Measurements from ENCODE around the gene KLHL25.

KLHL25 gene

DNA sequence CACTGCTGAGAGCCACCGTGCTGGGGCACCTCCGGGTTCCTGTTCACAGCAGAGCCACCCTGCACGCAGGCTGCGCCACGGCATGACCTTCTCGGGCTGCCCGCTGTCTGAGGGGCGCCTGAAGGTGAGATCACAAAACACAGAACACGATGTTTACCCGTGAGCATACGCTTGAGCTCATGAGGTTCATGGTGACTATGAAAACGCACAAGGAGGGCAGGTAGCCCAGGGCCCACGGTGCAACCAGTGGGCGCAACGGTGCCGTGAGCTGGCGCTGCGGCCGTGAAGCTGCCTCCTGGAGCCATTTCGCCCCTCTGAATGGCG is 36.1 kb downstream of the KLHL25 start:
- TF ChIP-seq, protein P1, sequence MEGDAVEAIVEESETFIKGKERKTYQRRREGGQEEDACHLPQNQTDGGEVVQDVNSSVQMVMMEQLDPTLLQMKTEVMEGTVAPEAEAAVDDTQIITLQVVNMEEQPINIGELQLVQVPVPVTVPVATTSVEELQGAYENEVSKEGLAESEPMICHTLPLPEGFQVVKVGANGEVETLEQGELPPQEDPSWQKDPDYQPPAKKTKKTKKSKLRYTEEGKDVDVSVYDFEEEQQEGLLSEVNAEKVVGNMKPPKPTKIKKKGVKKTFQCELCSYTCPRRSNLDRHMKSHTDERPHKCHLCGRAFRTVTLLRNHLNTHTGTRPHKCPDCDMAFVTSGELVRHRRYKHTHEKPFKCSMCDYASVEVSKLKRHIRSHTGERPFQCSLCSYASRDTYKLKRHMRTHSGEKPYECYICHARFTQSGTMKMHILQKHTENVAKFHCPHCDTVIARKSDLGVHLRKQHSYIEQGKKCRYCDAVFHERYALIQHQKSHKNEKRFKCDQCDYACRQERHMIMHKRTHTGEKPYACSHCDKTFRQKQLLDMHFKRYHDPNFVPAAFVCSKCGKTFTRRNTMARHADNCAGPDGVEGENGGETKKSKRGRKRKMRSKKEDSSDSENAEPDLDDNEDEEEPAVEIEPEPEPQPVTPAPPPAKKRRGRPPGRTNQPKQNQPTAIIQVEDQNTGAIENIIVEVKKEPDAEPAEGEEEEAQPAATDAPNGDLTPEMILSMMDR (IDR thresholded peaks at IDR 0.05; ENCODE audit: low read depth, low read length, missing control alignments) = no peak
- no peak overlapping the region for H3K4me3 ChIP-seq (ENCODE audit: low read depth, low read length)
- DNase-seq (ENCODE audit: low read depth) = no peak
- in situ Hi-C loops (cut with HindIII; ENCODE audit: low sequenced_read_pairs) = no loop called here

DNA sequence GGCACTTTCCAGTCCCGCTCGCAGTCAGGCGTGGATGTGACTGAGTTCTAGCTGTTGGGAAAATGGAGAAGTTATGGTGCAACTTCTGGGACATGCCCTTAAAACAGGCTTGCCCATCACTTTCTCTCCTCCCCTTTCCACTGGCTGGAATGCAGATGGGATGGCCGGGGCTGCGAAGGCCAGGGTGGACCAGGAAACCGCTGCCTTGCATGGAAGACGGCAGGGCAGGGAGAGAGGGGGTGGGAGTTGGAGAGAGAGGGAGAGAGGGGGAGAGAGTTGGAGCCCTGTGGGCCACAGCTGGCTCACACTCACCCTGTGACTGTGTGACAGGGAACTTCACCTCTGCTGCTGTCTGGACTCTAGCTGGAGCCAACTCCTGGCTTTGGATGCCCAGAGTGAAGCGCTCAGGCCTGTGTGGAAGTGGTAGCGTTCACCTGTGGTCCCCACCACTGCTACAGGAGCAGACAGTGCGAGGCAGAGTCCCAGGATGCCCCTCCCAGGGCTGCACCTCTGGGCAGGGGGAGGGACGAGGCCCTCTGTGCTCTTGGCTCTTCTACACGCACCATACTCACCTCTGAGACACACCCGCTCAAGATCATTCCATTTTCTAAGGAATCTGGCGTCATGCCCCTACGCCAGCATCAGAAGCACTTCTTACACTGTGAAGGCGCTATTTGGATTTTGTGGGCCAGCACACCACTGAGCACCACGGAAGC is 36.6 kb downstream of the KLHL25 start:
- in situ Hi-C loops (cut with HindIII; ENCODE audit: low sequenced_read_pairs) = no loop called here
- H3K4me3 ChIP-seq (ENCODE audit: low read depth, low read length) = no peak overlapping the region
- TF ChIP-seq, protein P1 (IDR thresholded peaks at IDR 0.05; ENCODE audit: low read depth, low read length, missing control alignments) = no peak
- DNase-seq (ENCODE audit: low read depth) = no peak

DNA sequence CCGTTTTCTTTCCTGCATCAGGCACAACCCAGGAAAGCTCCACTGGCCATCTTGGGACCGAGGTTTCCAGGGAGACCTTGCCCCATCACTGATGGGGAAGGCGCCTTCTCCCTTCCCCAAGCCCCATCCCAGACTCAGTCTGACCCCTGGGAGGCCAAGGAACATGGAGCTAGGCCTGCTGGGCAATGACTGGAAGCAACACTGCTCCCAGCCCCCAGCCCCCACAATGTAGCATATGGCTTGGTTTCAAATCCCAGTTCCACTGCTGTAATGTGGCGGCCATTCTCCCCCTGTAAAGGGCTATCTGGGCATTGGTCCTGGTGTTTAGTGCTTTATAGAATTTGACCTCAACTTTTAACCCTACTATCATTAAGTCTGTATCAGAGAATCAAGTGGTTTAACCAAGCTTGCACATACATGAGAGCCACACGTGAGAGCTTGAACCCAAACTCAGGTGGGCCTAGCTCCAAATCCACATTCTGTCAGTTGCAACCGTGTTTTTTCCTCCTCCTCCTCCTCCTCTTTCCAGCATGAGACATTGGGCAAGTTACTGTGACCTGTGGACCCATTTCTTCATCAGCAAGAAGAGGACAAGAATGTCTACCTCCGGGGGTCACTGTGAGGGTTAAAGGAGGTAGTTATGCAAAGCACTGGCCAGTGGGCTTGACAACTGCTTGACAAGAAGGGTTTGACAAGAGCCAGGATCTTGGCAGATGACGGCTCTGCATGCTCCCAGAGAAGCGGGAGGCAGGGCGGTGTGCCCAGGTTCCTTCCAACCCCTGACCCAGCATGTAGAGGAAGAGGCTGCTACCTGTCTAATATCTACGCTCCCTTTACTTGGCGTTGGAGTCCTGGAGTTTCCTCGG is 37.4 kb downstream of the KLHL25 start:
- in situ Hi-C loops (cut with HindIII; ENCODE audit: low sequenced_read_pairs) = no loop called here
- H3K4me3 ChIP-seq (ENCODE audit: low read depth, low read length) = no peak overlapping the region
- TF ChIP-seq, protein P1 (IDR thresholded peaks at IDR 0.05; ENCODE audit: low read depth, low read length, missing control alignments) = no peak
- DNase-seq (ENCODE audit: low read depth) = no peak

DNA sequence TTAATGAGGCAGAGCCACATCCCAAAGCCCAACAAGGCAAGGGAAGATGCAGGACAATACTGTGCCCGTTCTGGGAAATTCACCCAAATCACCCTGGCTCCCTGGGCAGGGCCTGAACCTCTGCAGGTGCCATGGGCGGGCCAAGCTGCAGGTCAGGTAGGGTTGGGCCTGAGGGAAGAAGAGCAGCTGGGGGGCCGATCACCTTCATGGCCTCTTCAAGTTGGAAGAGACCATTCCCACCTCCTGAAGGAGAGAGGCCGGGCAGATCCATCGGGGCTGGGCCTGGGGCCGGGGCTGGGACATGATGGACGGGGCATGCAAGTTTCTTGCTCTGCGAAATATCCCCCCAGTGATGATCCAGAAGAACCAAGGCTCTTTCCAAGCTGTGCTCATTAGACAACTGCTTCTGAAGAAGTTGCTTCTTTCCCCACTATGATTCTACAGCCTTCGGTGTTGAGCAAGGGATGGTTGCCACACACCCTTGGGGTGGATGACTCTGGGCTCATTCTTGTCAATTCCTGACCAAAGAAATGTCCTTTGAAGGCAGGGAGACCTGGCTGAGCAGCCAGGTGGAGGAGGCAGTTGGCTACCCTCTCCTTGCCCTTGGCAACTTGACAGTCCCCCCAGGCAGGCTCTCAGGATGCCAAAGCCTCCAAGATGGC is 38.2 kb downstream of the KLHL25 start:
- TF ChIP-seq, protein P1 (IDR thresholded peaks at IDR 0.05; ENCODE audit: low read depth, low read length, missing control alignments) = no peak
- in situ Hi-C loops (cut with HindIII; ENCODE audit: low sequenced_read_pairs) = no loop called here
- no peak for DNase-seq (ENCODE audit: low read depth)
- no peak overlapping the region for H3K4me3 ChIP-seq (ENCODE audit: low read depth, low read length)

GRCh38 chr15:85755942-85756341 is 38.8 kb downstream of the KLHL25 start:
- in situ Hi-C loops (cut with HindIII; ENCODE audit: low sequenced_read_pairs) = no loop called here
- H3K4me3 ChIP-seq (ENCODE audit: low read depth, low read length) = no peak overlapping the region
- TF ChIP-seq, protein P1 (IDR thresholded peaks at IDR 0.05; ENCODE audit: low read depth, low read length, missing control alignments) = no peak
- DNase-seq (ENCODE audit: low read depth) = no peak

GRCh38 chr15:85755471-85755870 is 39.3 kb downstream of the KLHL25 start:
- TF ChIP-seq, protein P1 (IDR thresholded peaks at IDR 0.05; ENCODE audit: low read depth, low read length, missing control alignments) = no peak
- no peak for DNase-seq (ENCODE audit: low read depth)
- H3K4me3 ChIP-seq (ENCODE audit: low read depth, low read length) = no peak overlapping the region
- in situ Hi-C loops (cut with HindIII; ENCODE audit: low sequenced_read_pairs) = no loop called here
